ENCODE data around the gene MMEL1.

The MMEL1 gene

GRCh38 chr1:2540816-2541492 is 91.9 kb downstream of the MMEL1 start:
- no peak for FAIRE-seq
